KMS-11 (cell line): ENCODE data around the gene NCF2.

Experiments used
- H2AFZ ChIP-seq: fragments of 200-600 bp; sonication (generic); 2 replicates; pipeline ENCODE4 v1.6.1; 2016; ENCODE audit warnings: antibody characterized with exemption, mixed run types, low read depth
- H3K27ac ChIP-seq: fragments of 200-600 bp; sonication (generic); 2 replicates; pipeline ENCODE4 v1.6.1; 2016; ENCODE audit warnings: mild to moderate bottlenecking, mixed run types
- H3K27me3 ChIP-seq: fragments of 200-600 bp; sonication (generic); 2 replicates; pipeline ENCODE4 v1.6.1; 2017; ENCODE audit warnings: mild to moderate bottlenecking, low read depth, mixed run types, moderate library complexity; ENCODE audit not compliant: insufficient read depth
- H3K36me3 ChIP-seq: fragments of 200-600 bp; sonication (generic); 2 replicates; pipeline ENCODE4 v1.6.1; 2017; ENCODE audit warnings: mild to moderate bottlenecking, mixed run types; ENCODE audit not compliant: insufficient read depth
- H3K4me1 ChIP-seq: fragments of 200-600 bp; sonication (generic); 2 replicates; pipeline ENCODE4 v1.6.1; 2016; ENCODE audit warnings: mild to moderate bottlenecking, low read depth, mixed run types; ENCODE audit not compliant: poor library complexity, severe bottlenecking
- H3K4me2 ChIP-seq: fragments of 200-600 bp; sonication (generic); 2 replicates; pipeline ENCODE4 v1.7.0; 2016; ENCODE audit warnings: mild to moderate bottlenecking, mixed run types
- H3K4me3 ChIP-seq: fragments of 200-600 bp; sonication (generic); IDR thresholded peaks from 2 replicates; pipeline ENCODE4 v1.6.1; 2017; ENCODE audit warnings: low read depth, low read length, mixed read lengths; ENCODE audit not compliant: insufficient read depth
- H3K79me2 ChIP-seq: fragments of 200-600 bp; sonication (generic); 2 replicates; pipeline ENCODE4 v1.6.1; 2016; ENCODE audit warnings: low read depth, mixed run types; ENCODE audit not compliant: insufficient read depth
- H3K9ac ChIP-seq: fragments of 200-600 bp; sonication (generic); 2 replicates; pipeline ENCODE4 v1.6.1; 2016; ENCODE audit warnings: mild to moderate bottlenecking, mixed run types
- H4K20me1 ChIP-seq: fragments of 200-600 bp; sonication (generic); 2 replicates; pipeline ENCODE4 v1.6.1; 2016; ENCODE audit warnings: mild to moderate bottlenecking, mixed run types; ENCODE audit not compliant: insufficient read depth
- TF ChIP-seq, protein P1 (sequence below): fragments of 200-600 bp; sonication (generic); conservative IDR thresholded peaks from 2 replicates; pipeline ENCODE4 v1.6.1; 2017; ENCODE audit warnings: low read depth, mild to moderate bottlenecking, antibody characterized with exemption, low read length, moderate library complexity, mixed read lengths

NCF2 gene

DNA sequence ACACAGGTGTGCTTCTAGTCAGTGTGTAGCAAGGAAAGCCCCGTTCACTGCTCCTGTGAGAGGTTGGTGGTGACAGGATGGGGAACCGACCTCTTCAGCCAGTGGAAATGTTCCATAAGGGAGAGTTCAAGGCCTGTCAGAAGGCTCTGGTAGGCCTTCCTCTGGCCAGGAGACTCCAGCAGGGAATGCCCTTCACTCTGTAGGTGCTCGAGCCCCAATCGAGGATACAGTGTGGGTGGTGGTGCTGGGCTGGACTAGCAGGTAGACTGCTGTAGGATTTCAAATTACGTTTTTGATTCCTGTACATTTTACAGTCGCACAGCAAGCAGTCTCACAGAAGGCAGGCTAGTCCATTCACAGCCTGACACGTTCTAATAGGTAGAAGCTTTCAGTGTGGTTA, 37.8 kb downstream of the NCF2 start:
- H3K36me3 ChIP-seq = peaks cover 20% of the 10 kb centered on the region; the same call in 1 of the 2 replicates
- TF ChIP-seq, protein P1, sequence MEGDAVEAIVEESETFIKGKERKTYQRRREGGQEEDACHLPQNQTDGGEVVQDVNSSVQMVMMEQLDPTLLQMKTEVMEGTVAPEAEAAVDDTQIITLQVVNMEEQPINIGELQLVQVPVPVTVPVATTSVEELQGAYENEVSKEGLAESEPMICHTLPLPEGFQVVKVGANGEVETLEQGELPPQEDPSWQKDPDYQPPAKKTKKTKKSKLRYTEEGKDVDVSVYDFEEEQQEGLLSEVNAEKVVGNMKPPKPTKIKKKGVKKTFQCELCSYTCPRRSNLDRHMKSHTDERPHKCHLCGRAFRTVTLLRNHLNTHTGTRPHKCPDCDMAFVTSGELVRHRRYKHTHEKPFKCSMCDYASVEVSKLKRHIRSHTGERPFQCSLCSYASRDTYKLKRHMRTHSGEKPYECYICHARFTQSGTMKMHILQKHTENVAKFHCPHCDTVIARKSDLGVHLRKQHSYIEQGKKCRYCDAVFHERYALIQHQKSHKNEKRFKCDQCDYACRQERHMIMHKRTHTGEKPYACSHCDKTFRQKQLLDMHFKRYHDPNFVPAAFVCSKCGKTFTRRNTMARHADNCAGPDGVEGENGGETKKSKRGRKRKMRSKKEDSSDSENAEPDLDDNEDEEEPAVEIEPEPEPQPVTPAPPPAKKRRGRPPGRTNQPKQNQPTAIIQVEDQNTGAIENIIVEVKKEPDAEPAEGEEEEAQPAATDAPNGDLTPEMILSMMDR = no peak

DNA sequence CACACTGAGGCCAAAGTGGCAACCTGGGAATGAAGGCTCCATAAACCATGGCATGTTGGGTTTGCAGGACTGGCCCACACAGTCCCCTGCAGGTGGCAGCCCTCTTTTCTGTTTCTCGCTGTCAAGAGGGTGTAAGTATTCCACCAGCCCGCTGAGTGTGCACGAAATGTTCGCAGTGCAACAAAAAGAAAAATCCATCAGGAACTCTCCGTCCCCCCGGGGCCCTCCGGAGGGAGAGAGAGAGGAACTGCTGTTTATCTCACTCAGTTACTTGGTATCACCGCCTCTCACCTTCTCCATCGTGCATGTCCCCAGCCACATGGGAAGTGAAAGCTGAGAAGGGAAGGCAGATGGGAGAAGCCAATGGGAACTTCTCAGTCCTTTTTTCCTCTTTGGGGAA, 38.3 kb downstream of the NCF2 start:
- H3K27ac ChIP-seq = no peak overlapping the region
- TF ChIP-seq, protein P1 = no peak
- H3K36me3 ChIP-seq = peaks cover 25% of the 10 kb centered on the region; the same call in 1 of the 2 replicates

More for the DNA sequence above, 37.8 kb downstream of the NCF2 start:
- no peaks in the 10 kb centered on the region for H3K27me3 ChIP-seq
- no peak overlapping the region for H2AFZ ChIP-seq
- no peak overlapping the region for H3K9ac ChIP-seq
- no peak overlapping the region for H3K4me3 ChIP-seq
- no peak overlapping the region for H3K4me2 ChIP-seq
- no peaks in the 10 kb centered on the region for H4K20me1 ChIP-seq
- H3K4me1 ChIP-seq = no peaks in the 10 kb centered on the region
- H3K27ac ChIP-seq = no peak overlapping the region
- H3K79me2 ChIP-seq = no peaks in the 10 kb centered on the region

DNA sequence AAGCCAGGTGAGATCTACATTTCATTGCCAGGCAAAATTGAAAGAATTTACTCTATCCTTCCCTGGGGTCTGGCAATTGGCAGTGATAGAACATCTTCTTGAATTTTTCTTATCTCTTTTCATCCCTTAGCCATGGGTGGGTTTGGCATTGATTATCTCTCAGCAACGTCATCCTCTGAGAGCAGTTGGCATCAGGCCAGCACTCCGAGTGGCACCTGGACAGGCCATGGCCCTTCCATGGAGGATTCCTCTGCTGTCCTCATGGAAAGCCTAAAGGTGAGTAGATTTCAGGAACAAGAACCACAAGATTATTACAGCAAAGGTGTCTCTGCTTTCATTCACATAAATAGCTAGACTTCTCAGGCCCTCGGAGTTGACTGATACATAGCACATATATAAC, 39.3 kb downstream of the NCF2 start:
- Histone ChIP-seq H2AFZ (no peak overlapping the region), H3K4me1 (no peaks in the 10 kb centered on the region), H3K79me2 (no peaks in the 10 kb centered on the region), H4K20me1 (no peaks in the 10 kb centered on the region), H3K36me3 (peaks cover 28% of the 10 kb centered on the region; the same call in 1 of the 2 replicates), H3K4me2 (no peak overlapping the region), H3K27ac (no peak overlapping the region), H3K27me3 (no peaks in the 10 kb centered on the region), H3K9ac (no peak overlapping the region), H3K4me3 (no peak overlapping the region)
- TF ChIP-seq, protein P1 = no peak

More for the DNA sequence above, 38.3 kb downstream of the NCF2 start:
- no peak overlapping the region for H3K9ac ChIP-seq
- H3K4me3 ChIP-seq = no peak overlapping the region
- no peak overlapping the region for H3K4me2 ChIP-seq
- H3K27me3 ChIP-seq = no peaks in the 10 kb centered on the region
- H3K79me2 ChIP-seq = no peaks in the 10 kb centered on the region
- no peaks in the 10 kb centered on the region for H4K20me1 ChIP-seq
- H3K4me1 ChIP-seq = no peaks in the 10 kb centered on the region
- H2AFZ ChIP-seq = no peak overlapping the region

DNA sequence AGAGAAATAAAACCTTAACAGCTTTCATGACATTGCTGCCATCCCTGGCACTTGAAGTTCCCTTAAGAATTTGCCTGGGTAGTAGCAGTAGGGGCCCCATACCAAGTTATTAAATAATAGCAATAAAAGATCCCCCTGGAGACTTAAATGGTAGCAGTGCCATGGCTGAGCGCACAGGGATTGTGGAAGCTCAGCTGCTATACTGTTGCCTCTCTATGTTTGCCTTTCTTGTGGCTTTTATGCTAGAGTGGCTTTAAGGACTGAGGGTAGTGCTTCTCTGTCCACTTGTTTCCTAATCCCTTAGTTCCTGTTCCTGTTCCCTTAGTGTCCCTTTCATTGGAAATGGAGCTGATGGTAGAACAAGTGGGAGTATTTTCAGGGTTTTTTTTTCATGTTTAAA, 42.1 kb downstream of the NCF2 start:
- no peak overlapping the region for H3K27ac ChIP-seq
- H3K36me3 ChIP-seq = peaks cover 36% of the 10 kb centered on the region; the same call in 1 of the 2 replicates
- no peaks in the 10 kb centered on the region for H4K20me1 ChIP-seq
- no peak overlapping the region for H2AFZ ChIP-seq
- H3K27me3 ChIP-seq = no peaks in the 10 kb centered on the region
- no peak overlapping the region for H3K9ac ChIP-seq
- no peak overlapping the region for H3K4me3 ChIP-seq
- H3K4me1 ChIP-seq = no peaks in the 10 kb centered on the region
- no peak overlapping the region for H3K4me2 ChIP-seq
- TF ChIP-seq, protein P1 = no peak
- H3K79me2 ChIP-seq = no peaks in the 10 kb centered on the region
